Stomach (tissue), 4 donors: ENCODE results near the gene CD1B.

Experiments
- EP300 ChIP-seq: sonication (generic); formaldehyde crosslinking; IDR thresholded peaks from one replicate; pipeline ENCODE4 v1.6.1; 2017; ENCODE audit warnings: antibody characterized with exemption
- POLR2A ChIP-seq, 4 donors: fragments of 450-650 bp; IDR thresholded peaks; one replicate each; pipeline ENCODE4 v1.6.1; 2016; ENCODE audit warnings: antibody characterized with exemption in 4 of 4, control low read depth in 2 of 4, mild to moderate bottlenecking in 1 of 4, moderate library complexity in 1 of 4
- POLR2AphosphoS5 ChIP-seq, 3 donors: sonication (generic); formaldehyde crosslinking; IDR thresholded peaks; one replicate each; pipeline ENCODE4 v1.6.1; 2016; ENCODE audit warnings: antibody characterized with exemption in 3 of 3
- TF ChIP-seq, protein P1 (sequence below), 7 experiments: fragments of 450-650 bp in 4 of 7; fragments of 200-600 bp in 3 of 7; sonication (generic) in 3 of 7; IDR thresholded peaks; one replicate each; pipeline ENCODE4 v1.5.1; 2016 to 2019; ENCODE audit warnings: antibody characterized with exemption in 7 of 7, control low read depth in 2 of 7, mild to moderate bottlenecking in 1 of 7

DNA sequence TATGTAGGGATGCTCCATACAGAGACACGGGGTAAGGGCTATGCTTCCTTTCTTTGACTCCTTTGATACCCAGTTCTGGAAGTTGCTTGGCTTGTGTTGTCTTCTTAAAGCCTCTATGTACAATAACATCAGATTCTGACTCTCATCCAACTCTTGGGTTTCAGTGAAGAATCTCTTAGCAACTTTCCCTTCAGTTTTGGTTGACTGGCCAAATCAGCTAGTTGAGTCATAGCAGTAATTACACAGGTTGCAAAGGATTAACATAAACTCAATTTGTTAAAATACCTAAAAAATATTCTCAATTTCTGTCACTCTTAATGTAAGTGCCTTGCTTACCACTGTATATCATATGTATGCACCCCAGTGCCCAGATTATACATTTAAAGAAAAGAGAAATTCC, 31.6 kb upstream of the CD1B start:
- TF ChIP-seq, protein P1, sequence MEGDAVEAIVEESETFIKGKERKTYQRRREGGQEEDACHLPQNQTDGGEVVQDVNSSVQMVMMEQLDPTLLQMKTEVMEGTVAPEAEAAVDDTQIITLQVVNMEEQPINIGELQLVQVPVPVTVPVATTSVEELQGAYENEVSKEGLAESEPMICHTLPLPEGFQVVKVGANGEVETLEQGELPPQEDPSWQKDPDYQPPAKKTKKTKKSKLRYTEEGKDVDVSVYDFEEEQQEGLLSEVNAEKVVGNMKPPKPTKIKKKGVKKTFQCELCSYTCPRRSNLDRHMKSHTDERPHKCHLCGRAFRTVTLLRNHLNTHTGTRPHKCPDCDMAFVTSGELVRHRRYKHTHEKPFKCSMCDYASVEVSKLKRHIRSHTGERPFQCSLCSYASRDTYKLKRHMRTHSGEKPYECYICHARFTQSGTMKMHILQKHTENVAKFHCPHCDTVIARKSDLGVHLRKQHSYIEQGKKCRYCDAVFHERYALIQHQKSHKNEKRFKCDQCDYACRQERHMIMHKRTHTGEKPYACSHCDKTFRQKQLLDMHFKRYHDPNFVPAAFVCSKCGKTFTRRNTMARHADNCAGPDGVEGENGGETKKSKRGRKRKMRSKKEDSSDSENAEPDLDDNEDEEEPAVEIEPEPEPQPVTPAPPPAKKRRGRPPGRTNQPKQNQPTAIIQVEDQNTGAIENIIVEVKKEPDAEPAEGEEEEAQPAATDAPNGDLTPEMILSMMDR (IDR thresholded peaks at IDR 0.05): no peak
- TF ChIP-seq EP300 (no peak), POLR2A (IDR thresholded peaks at IDR 0.05) (no peak), POLR2AphosphoS5 (IDR thresholded peaks at IDR 0.05) (no peak)
